ENCODE measurements around the gene TRABD2B. TPM values are rescaled to one million over a fixed set of nuclear protein-coding genes. Genes with fewer than 3 reads are reported as not detected.

TRABD2B gene
- total and polyA plus RNA-seq, 4 donors = 0.28 to 2.6 (median 1.3) TPM

GRCh38 chr1:47834326-47834725 is 162.9 kb downstream of the TRABD2B start (continued):
- TF ChIP-seq ATF3 (IDR thresholded peaks at IDR 0.05) = no peak

- Histone ChIP-seq H3K9ac (ENCODE audit: low read depth in 1 of 2, low read length in 2 of 2) (no peak overlapping the region), H3K36me3 (ENCODE audit: control insufficient read depth in 4 of 4, insufficient read depth in 3 of 4, low read depth in 1 of 4, low read length in 3 of 4) (no peaks in the 10 kb centered on the region), H3K27me3 (ENCODE audit: control insufficient read depth in 4 of 4, insufficient read depth in 4 of 4, low read length in 3 of 4) (no peaks in the 10 kb centered on the region), H3K4me3 (ENCODE audit: low read depth in 1 of 3, low read length in 3 of 3) (no peak overlapping the region), H3K4me1 (ENCODE audit: control insufficient read depth in 4 of 4, insufficient read depth in 4 of 4, low read length in 3 of 4) (peaks cover 0 to 3% (median 0%) of the 10 kb centered on the region in 4 donors), H3K27ac (ENCODE audit: low read depth in 1 of 2, low read length in 2 of 2) (no peak overlapping the region), H3K9me3 (ENCODE audit: control insufficient read depth in 4 of 4, low read length in 3 of 4) (peaks cover 0 to 6% (median 4%) of the 10 kb centered on the region in 4 donors)
- TF ChIP-seq ATF3 (IDR thresholded peaks at IDR 0.05) (no peak), FOXA2 (IDR thresholded peaks at IDR 0.05) (no peak), SP1 (IDR thresholded peaks at IDR 0.05) (no peak), HNF4G (IDR thresholded peaks at IDR 0.05) (no peak), RXRA (IDR thresholded peaks at IDR 0.05) (no peak), HNF4A (conservative IDR thresholded peaks at IDR 0.05) (no peak), TAF1 (conservative IDR thresholded peaks at IDR 0.05) (no peak)
- DNase-seq (ENCODE audit: low spot score) = no peak
- WGBS = 84% methylated on average over 13 of the region's 13 CpGs
These were observed 166.4 kb downstream of the TRABD2B start for GRCh38 chr1:47830641-47831333.

GRCh38 chr1:47830021-47830420 is 167.2 kb downstream of the TRABD2B start:
- Histone ChIP-seq H3K27ac (ENCODE audit: low read depth in 1 of 2, low read length in 2 of 2) (no peak overlapping the region), H3K4me1 (ENCODE audit: control insufficient read depth in 4 of 4, insufficient read depth in 4 of 4, low read length in 3 of 4) (peaks cover 0 to 3% (median 0%) of the 10 kb centered on the region in 4 donors), H3K4me3 (ENCODE audit: low read depth in 1 of 3, low read length in 3 of 3) (no peak overlapping the region), H3K9ac (ENCODE audit: low read depth in 1 of 2, low read length in 2 of 2) (no peak overlapping the region), H3K9me3 (ENCODE audit: control insufficient read depth in 4 of 4, low read length in 3 of 4) (no peaks in the 10 kb centered on the region), H3K36me3 (ENCODE audit: control insufficient read depth in 4 of 4, insufficient read depth in 3 of 4, low read depth in 1 of 4, low read length in 3 of 4) (no peaks in the 10 kb centered on the region), H3K27me3 (ENCODE audit: control insufficient read depth in 4 of 4, insufficient read depth in 4 of 4, low read length in 3 of 4) (no peaks in the 10 kb centered on the region)
- TF ChIP-seq HNF4A (conservative IDR thresholded peaks at IDR 0.05) = no peak
- TF ChIP-seq FOXA2 (IDR thresholded peaks at IDR 0.05) = no peak
- no peak for TF ChIP-seq RXRA (IDR thresholded peaks at IDR 0.05)
- TF ChIP-seq TAF1 (conservative IDR thresholded peaks at IDR 0.05) = no peak
- no peak for TF ChIP-seq REST (IDR thresholded peaks at IDR 0.05)
- TF ChIP-seq RAD21 (IDR thresholded peaks at IDR 0.05) = no peak
- no peak for TF ChIP-seq NR2F2 (IDR thresholded peaks at IDR 0.05)
- TF ChIP-seq MAX (IDR thresholded peaks at IDR 0.05) = no peak
- TF ChIP-seq YY1 (IDR thresholded peaks at IDR 0.05) = no peak
- no peak for TF ChIP-seq CTCF (IDR thresholded peaks at IDR 0.05; ENCODE audit: low read depth, low read length, missing input control)
- no peak for TF ChIP-seq ZBTB33 (IDR thresholded peaks at IDR 0.05)
- TF ChIP-seq JUND (IDR thresholded peaks at IDR 0.05) = no peak
- no peak for TF ChIP-seq GABPA (IDR thresholded peaks at IDR 0.05 in 1 of 2, conservative IDR thresholded peaks at IDR 0.05 in 1 of 2)
- TF ChIP-seq EGR1 (IDR thresholded peaks at IDR 0.05; ENCODE audit: low read depth in 2 of 2) = no peak
- TF ChIP-seq FOXA1 (IDR thresholded peaks at IDR 0.05) = no peak
- TF ChIP-seq HNF4G (IDR thresholded peaks at IDR 0.05) = no peak
- DNase-seq (ENCODE audit: low spot score) = no peak
- 69% methylated on average over 4 of the region's 4 CpGs for WGBS
